ENCODE results near the gene GRIA3.

GRCh38 chrX:123172869-123173268 lies 11.2 kb upstream of the GRIA3 start:
- TF ChIP-seq, protein P1, sequence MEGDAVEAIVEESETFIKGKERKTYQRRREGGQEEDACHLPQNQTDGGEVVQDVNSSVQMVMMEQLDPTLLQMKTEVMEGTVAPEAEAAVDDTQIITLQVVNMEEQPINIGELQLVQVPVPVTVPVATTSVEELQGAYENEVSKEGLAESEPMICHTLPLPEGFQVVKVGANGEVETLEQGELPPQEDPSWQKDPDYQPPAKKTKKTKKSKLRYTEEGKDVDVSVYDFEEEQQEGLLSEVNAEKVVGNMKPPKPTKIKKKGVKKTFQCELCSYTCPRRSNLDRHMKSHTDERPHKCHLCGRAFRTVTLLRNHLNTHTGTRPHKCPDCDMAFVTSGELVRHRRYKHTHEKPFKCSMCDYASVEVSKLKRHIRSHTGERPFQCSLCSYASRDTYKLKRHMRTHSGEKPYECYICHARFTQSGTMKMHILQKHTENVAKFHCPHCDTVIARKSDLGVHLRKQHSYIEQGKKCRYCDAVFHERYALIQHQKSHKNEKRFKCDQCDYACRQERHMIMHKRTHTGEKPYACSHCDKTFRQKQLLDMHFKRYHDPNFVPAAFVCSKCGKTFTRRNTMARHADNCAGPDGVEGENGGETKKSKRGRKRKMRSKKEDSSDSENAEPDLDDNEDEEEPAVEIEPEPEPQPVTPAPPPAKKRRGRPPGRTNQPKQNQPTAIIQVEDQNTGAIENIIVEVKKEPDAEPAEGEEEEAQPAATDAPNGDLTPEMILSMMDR (IDR thresholded peaks at IDR 0.05; ENCODE audit: low read length), result no peak
- TF ChIP-seq EZH2 (IDR thresholded peaks at IDR 0.05; ENCODE audit: borderline replicate concordance, low read length), result no peak
